Left ventricle myocardium inferior (tissue), 1 donor: ENCODE measurements around the gene MALRD1. TPM values are rescaled to one million over a fixed set of nuclear protein-coding genes. Genes with fewer than 3 reads are reported as not detected.
A peak's percentile ranks its signal among the peaks of the same experiment; 100 is the strongest.

Experiments
- DNase-seq: peaks from one replicate; pipeline ENCODE4 v3.0.0-alpha.2; 2020
- H3K27ac ChIP-seq: fragments of 200-600 bp; replicated peaks from 2 replicates; pipeline ENCODE4 v1.8.0; 2021
- H3K27me3 ChIP-seq: fragments of 200-600 bp; 2 replicates; pipeline ENCODE4 v1.8.0; 2021; ENCODE audit warnings: low read depth
- H3K36me3 ChIP-seq: fragments of 200-600 bp; 2 replicates; pipeline ENCODE4 v1.8.0; 2021
- H3K4me1 ChIP-seq: fragments of 200-600 bp; 2 replicates; pipeline ENCODE4 v1.8.0; 2021
- H3K4me3 ChIP-seq: fragments of 200-600 bp; 2 replicates; pipeline ENCODE4 v1.8.0; 2021; ENCODE audit warnings: mild to moderate bottlenecking, moderate library complexity
- H3K9me3 ChIP-seq: fragments of 200-600 bp; replicated peaks from 2 replicates; pipeline ENCODE4 v1.8.0; 2021
- intact Hi-C: fragments of 100-400 bp; cut with micrococcal nuclease; formaldehyde crosslinking; loops from one replicate; pipeline ENCODE4 v1.11.0; 2022
- total RNA-seq: library from RNA; stranded (reverse); fragmentation: NEBNext Ultra II Directional; extraction: Animal tissue kit (Norgen Biotek cat#: 25700); gene quantifications from one replicate; pipeline ENCODE4 v1.2.1, GENCODE V29; 2021
- TF ChIP-seq, protein P1 (sequence below): fragments of 200-600 bp; IDR thresholded peaks from 2 replicates; pipeline ENCODE4 v1.8.0; 2021; ENCODE audit warnings: antibody characterized with exemption, mild to moderate bottlenecking, borderline replicate concordance
- donor health status: DM: no; HTN: yes; CAD: no; lungs with severe emphysema.

The MALRD1 gene
- total RNA-seq, 1 donor from 2014 or later = 0.47 TPM

DNA sequence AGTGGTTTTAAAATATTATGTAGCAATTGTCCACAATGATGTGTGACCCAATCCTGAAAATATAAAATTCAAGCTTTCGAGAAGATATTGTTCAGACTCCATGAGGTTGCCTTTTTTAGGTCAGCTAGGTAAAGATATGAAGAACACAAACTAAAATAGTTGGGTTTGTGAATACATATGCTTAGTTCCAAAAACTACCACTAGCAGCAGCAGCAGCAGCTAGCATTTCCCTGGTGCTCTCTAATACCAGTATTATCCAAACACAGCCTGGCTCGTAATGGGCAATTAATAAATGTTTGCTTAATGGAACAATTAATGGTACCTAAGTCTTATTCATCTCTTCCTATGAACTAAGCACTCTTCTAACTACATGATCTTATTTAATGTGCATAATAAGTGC, 362.5 kb downstream of the MALRD1 start:
- TF ChIP-seq, protein P1, sequence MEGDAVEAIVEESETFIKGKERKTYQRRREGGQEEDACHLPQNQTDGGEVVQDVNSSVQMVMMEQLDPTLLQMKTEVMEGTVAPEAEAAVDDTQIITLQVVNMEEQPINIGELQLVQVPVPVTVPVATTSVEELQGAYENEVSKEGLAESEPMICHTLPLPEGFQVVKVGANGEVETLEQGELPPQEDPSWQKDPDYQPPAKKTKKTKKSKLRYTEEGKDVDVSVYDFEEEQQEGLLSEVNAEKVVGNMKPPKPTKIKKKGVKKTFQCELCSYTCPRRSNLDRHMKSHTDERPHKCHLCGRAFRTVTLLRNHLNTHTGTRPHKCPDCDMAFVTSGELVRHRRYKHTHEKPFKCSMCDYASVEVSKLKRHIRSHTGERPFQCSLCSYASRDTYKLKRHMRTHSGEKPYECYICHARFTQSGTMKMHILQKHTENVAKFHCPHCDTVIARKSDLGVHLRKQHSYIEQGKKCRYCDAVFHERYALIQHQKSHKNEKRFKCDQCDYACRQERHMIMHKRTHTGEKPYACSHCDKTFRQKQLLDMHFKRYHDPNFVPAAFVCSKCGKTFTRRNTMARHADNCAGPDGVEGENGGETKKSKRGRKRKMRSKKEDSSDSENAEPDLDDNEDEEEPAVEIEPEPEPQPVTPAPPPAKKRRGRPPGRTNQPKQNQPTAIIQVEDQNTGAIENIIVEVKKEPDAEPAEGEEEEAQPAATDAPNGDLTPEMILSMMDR = no peak
- intact Hi-C loops = no loop called here
- no peak overlapping the region for H3K4me3 ChIP-seq

DNA sequence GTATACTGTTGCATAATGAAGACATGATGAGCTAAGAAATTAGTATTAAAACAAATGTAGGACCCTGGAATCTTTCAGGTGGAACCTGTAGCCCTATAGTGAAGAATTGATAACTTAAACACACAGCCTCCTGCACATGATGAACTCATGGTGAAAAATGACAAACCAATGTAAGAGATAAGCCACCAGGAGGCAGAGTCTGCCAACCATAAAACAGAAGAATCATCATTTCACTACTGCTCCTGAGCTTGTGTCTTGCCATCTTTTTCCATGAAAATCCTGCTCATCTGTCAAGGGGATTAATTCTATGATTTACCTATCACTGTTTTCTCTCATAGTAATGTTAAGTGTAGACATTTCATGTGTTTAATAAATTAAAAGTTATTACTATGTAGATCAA, 363.9 kb downstream of the MALRD1 start:
- H3K27ac ChIP-seq = no peak overlapping the region

More for the DNA sequence above, 362.5 kb downstream of the MALRD1 start:
- H3K27ac ChIP-seq = no peak overlapping the region
- H3K9me3 ChIP-seq = peaks cover 8% of the 10 kb centered on the region
- DNase-seq = no peak
- no peaks in the 10 kb centered on the region for H3K4me1 ChIP-seq
- H3K27me3 ChIP-seq = no peaks in the 10 kb centered on the region
- no peaks in the 10 kb centered on the region for H3K36me3 ChIP-seq

DNA sequence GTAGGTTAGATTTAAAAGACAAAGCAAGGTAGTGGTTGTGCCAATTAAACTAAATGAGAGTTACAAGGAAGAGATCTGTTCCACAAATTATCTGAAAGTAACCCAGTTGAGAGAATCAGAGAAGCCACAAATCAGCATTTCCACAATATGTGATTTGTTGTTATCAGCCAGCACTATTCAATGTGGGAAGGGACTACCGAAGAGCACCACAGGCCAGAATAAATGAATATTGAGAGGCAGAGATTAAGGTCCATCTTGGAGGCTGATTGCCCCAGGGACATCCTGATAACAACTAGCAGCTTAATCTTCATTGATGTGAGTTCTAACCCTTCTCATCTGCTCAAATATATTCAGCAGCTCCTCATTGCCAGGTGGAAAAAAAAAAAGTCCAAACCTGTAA, 367.6 kb downstream of the MALRD1 start:
- Histone ChIP-seq H3K27me3 (peaks cover 6% of the 10 kb centered on the region), H3K4me1 (no peaks in the 10 kb centered on the region), H3K9me3 (no peaks in the 10 kb centered on the region), H3K4me3 (no peak overlapping the region), H3K27ac (no peak overlapping the region), H3K36me3 (no peaks in the 10 kb centered on the region)
- intact Hi-C loops = no loop called here
- no peak for DNase-seq
- TF ChIP-seq, protein P1 = no peak

More for the DNA sequence above, 363.9 kb downstream of the MALRD1 start:
- no peak for DNase-seq
- Histone ChIP-seq H3K36me3 (no peaks in the 10 kb centered on the region), H3K4me1 (no peaks in the 10 kb centered on the region), H3K27me3 (no peaks in the 10 kb centered on the region), H3K4me3 (no peak overlapping the region), H3K9me3 (peaks cover 8% of the 10 kb centered on the region)
- intact Hi-C loops = no loop called here
- TF ChIP-seq, protein P1 = peak; percentile 52

DNA sequence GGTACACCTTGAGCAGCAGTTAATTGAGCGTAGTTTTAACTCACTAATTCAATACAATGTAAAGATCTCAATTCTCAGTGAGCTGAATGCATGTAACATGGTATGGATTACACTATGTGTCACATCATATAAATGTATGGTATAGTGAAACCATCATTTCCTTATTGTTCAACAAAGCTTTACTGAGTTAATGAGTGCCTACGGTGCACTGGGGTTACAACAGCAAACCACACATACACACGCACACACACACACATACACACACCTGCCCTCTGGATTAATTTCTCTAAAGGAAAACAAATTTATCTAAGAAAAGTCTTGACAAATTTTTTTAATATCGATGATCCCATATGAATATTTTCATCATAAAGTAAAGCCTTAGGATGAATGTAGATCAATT, 369.1 kb downstream of the MALRD1 start:
- no peak overlapping the region for H3K27ac ChIP-seq
- TF ChIP-seq, protein P1 = no peak
- intact Hi-C loops = no loop called here

DNA sequence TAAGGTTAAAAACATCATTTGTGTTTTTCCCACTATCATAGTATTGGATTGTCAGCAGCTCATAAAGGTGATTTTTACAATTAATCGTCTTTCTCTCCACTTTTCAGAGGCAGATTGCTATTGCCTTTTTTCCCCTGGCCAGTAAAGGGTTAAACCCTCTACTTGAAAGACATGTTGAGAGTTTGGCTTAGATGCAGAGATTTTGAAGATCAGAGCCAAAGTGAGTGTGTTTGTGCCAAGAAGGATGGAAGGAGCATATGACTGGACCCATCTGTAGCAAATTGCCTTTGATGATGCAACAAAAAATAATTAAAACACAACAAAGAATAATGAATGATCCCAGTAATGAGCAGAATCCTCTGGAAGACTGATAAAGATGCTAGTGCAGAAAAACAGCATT, 373.1 kb downstream of the MALRD1 start:
- Histone ChIP-seq H3K9me3 (no peaks in the 10 kb centered on the region), H3K4me1 (no peaks in the 10 kb centered on the region), H3K4me3 (no peak overlapping the region), H3K27ac (no peak overlapping the region), H3K36me3 (no peaks in the 10 kb centered on the region), H3K27me3 (peaks cover 6% of the 10 kb centered on the region)
- intact Hi-C loops = no loop called here
- TF ChIP-seq, protein P1 = no peak
- DNase-seq = no peak

More for the DNA sequence above, 369.1 kb downstream of the MALRD1 start:
- DNase-seq = no peak
- Histone ChIP-seq H3K27me3 (peaks cover 6% of the 10 kb centered on the region), H3K4me3 (no peak overlapping the region), H3K4me1 (no peaks in the 10 kb centered on the region), H3K9me3 (no peaks in the 10 kb centered on the region), H3K36me3 (no peaks in the 10 kb centered on the region)
